Measurements from ENCODE around the gene PHACTR4. TPM values are rescaled to one million over a fixed set of nuclear protein-coding genes. Genes with fewer than 3 reads are reported as not detected.

The PHACTR4 gene
- total and polyA plus RNA-seq, 2 of the 13 experiments (the other 11 are each of a cell fraction or from before 2014, with no cell fraction given), result 13.9 to 17.1 TPM

GRCh38 chr1:28518000-28518744 is 148.6 kb downstream of the PHACTR4 start (continued):
- TF ChIP-seq HNRNPLL (IDR thresholded peaks at IDR 0.05; ENCODE audit: low read depth, low read length, poor library complexity, severe bottlenecking), result peak; percentile 68
- TF ChIP-seq CENPBD1 (CRISPR knock-in tag; IDR thresholded peaks at IDR 0.05; ENCODE audit: borderline replicate concordance, low read depth), result no peak
- 0 out of 2 replicates have a peak, but pooled peaks have one; percentile 58 for TF ChIP-seq DDIT3 (CRISPR knock-in tag; IDR thresholded peaks at IDR 0.05)
- TF ChIP-seq ZNF343 (CRISPR knock-in tag; IDR thresholded peaks at IDR 0.05), result peak; percentile 66; the same call in 1 of the 2 replicates
- peak; percentile 43; the same call in 1 of the 2 replicates for TF ChIP-seq PHF21A (CRISPR knock-in tag; IDR thresholded peaks at IDR 0.05)
- no peak for TF ChIP-seq ZSCAN12 (CRISPR knock-in tag; IDR thresholded peaks at IDR 0.05)
- peak; percentile 50; the same call in 1 of the 2 replicates for TF ChIP-seq HNF1B (CRISPR knock-in tag; IDR thresholded peaks at IDR 0.05)
- TF ChIP-seq PAF1 (CRISPR knock-in tag; IDR thresholded peaks at IDR 0.05), result peak; percentile 81
- no peak for TF ChIP-seq ZBTB49 (CRISPR knock-in tag; IDR thresholded peaks at IDR 0.05; ENCODE audit: borderline replicate concordance)
- TF ChIP-seq HOXA5 (CRISPR knock-in tag; IDR thresholded peaks at IDR 0.05), result peak; percentile 32; the same call in 1 of the 2 replicates
- TF ChIP-seq ZNF354B (CRISPR knock-in tag; IDR thresholded peaks at IDR 0.05), result 0 out of 2 replicates have a peak, but pooled peaks have one; percentile 1
- peak; percentile 50; the same call in 1 of the 2 replicates for TF ChIP-seq GATA4 (IDR thresholded peaks at IDR 0.05; ENCODE audit: borderline replicate concordance, low read depth)
- 0 out of 2 replicates have a peak, but pooled peaks have one; percentile 17 for TF ChIP-seq KMT2A (CRISPR knock-in tag; IDR thresholded peaks at IDR 0.05)
- no peak for TF ChIP-seq GPBP1L1 (CRISPR knock-in tag; IDR thresholded peaks at IDR 0.05)
- peak; percentile 53; the same call in 1 of the 2 replicates for TF ChIP-seq THRA (CRISPR knock-in tag; IDR thresholded peaks at IDR 0.05; ENCODE audit: borderline replicate concordance)
- TF ChIP-seq, protein P1, sequence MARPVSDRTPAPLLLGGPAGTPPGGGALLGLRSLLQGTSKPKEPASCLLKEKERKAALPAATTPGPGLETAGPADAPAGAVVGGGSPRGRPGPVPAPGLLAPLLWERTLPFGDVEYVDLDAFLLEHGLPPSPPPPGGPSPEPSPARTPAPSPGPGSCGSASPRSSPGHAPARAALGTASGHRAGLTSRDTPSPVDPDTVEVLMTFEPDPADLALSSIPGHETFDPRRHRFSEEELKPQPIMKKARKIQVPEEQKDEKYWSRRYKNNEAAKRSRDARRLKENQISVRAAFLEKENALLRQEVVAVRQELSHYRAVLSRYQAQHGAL (CRISPR knock-in tag; IDR thresholded peaks at IDR 0.05; ENCODE audit: not compliant biosample characterization), result no peak
- peak; percentile 95 for TF ChIP-seq RBFOX2 (IDR thresholded peaks at IDR 0.05; ENCODE audit: low read depth, low read length)
- TF ChIP-seq ZNF484 (CRISPR knock-in tag; IDR thresholded peaks at IDR 0.05; ENCODE audit: borderline replicate concordance, low read depth), result no peak
